Spinal cord (tissue), 10 donors: ENCODE data around the gene FABP7. TPM values are rescaled to one million over a fixed set of nuclear protein-coding genes. Genes with fewer than 3 reads are reported as not detected.

Experiments used
- DNase-seq, 6 donors: peaks; one replicate each; pipeline versions ENCODE4 v3.0.0 to v3.0.0-alpha.2; 2013 to 2015; ENCODE audit warnings: low spot score in 6 of 6, low read depth in 4 of 6
- H3K27ac ChIP-seq: one replicate; pipeline ENCODE4 v1.5.1; 2013; ENCODE audit warnings: low read depth, low read length, control low read depth
- H3K27me3 ChIP-seq: one replicate; pipeline ENCODE4 v1.6.1; 2013; ENCODE audit warnings: low read length; ENCODE audit not compliant: control insufficient read depth, insufficient read depth
- H3K36me3 ChIP-seq: one replicate; pipeline ENCODE4 v1.6.1; 2013; ENCODE audit warnings: low read length; ENCODE audit not compliant: control insufficient read depth, insufficient read depth
- H3K4me1 ChIP-seq: one replicate; pipeline ENCODE4 v1.6.1; 2013; ENCODE audit warnings: low read length; ENCODE audit not compliant: control insufficient read depth, insufficient read depth
- H3K4me3 ChIP-seq: one replicate; pipeline ENCODE4 v1.5.1; 2013; ENCODE audit warnings: low read depth, low read length, control low read depth
- H3K9me3 ChIP-seq: one replicate; pipeline ENCODE4 v1.6.1; 2013; ENCODE audit warnings: low read length; ENCODE audit not compliant: control insufficient read depth, insufficient read depth
- WGBS: methylation state at CpG from one replicate; pipeline ENCODE4 v1.1.5; 2013; ENCODE audit warnings: missing lambda C conversion rate; ENCODE audit not compliant: insufficient coverage; 5-methylcytosine and 5-hydroxymethylcytosine counted together
- polyA plus RNA-seq, 2 donors: library from polyadenylated mRNA; unstranded; fragments of 120-200 nt; gene quantifications; one replicate each; pipeline ENCODE4 v1.2.1, GENCODE V29; 2013; ENCODE audit not compliant: insufficient read length in 2 of 2
- total RNA-seq, 2 donors: library from RNA; depleted of rRNA in 1 of 2; stranded (reverse); fragments of 120-200 nt in 1 of 2; fragments of >200 nt in 1 of 2; gene quantifications; one replicate each; pipeline versions ENCODE4 v1.2.3 to v1.2.4, GENCODE V29; 2013 to 2014
- donor health status: healthy.

The FABP7 gene
- total and polyA plus RNA-seq, 4 donors = 138 to 537 (median 272) TPM

- H3K9me3 ChIP-seq = no peaks in the 10 kb centered on the region
- WGBS = 37% methylated on average over 2 of the region's 13 CpGs
- peak overlapping the region; percentile 78 for H3K27ac ChIP-seq
- H3K4me3 ChIP-seq = peak overlapping the region; percentile 42
- H3K36me3 ChIP-seq = no peaks in the 10 kb centered on the region
- peak; percentile 83 to 98 (median 88) for DNase-seq
- H3K4me1 ChIP-seq = peaks cover 3% of the 10 kb centered on the region
- no peaks in the 10 kb centered on the region for H3K27me3 ChIP-seq
Measured at GRCh38 chr6:122778985-122779661, 393 bp upstream of the FABP7 start.

GRCh38 chr6:122780114-122780513, 598 bp downstream of the FABP7 start:
- no peaks in the 10 kb centered on the region for H3K27me3 ChIP-seq
- 31% methylated on average over 3 of the region's 5 CpGs for WGBS
- peak in 2 of 6 donors; percentile 39 to 48 for DNase-seq
- H3K4me1 ChIP-seq = peaks cover 3% of the 10 kb centered on the region
- H3K9me3 ChIP-seq = no peaks in the 10 kb centered on the region
- H3K4me3 ChIP-seq = peak overlapping the region; percentile 42
- no peaks in the 10 kb centered on the region for H3K36me3 ChIP-seq
- peak overlapping the region; percentile 78 for H3K27ac ChIP-seq

- Histone ChIP-seq H3K36me3 (no peaks in the 10 kb centered on the region), H3K9me3 (no peaks in the 10 kb centered on the region), H3K4me1 (peaks cover 3% of the 10 kb centered on the region), H3K27me3 (no peaks in the 10 kb centered on the region), H3K4me3 (peak overlapping the region; percentile 42), H3K27ac (no peak overlapping the region)
- peak in 1 of 6 donors; percentile 46 for DNase-seq
- WGBS = 50% methylated on average over 1 of the region's 7 CpGs
Measured at GRCh38 chr6:122781716-122782115, 2.2 kb downstream of the FABP7 start.

GRCh38 chr6:122783401-122783800, 3.9 kb downstream of the FABP7 start:
- Histone ChIP-seq H3K4me1 (peaks cover 3% of the 10 kb centered on the region), H3K4me3 (no peak overlapping the region), H3K36me3 (no peaks in the 10 kb centered on the region), H3K9me3 (no peaks in the 10 kb centered on the region), H3K27ac (no peak overlapping the region), H3K27me3 (no peaks in the 10 kb centered on the region)
- DNase-seq = no peak
- WGBS = no CpG with 5 or more reads among the region's 4 CpGs

GRCh38 chr6:122785891-122786290, 6.4 kb downstream of the FABP7 start:
- no peaks in the 10 kb centered on the region for H3K9me3 ChIP-seq
- no CpG with 5 or more reads among the region's 1 CpG for WGBS
- no peak overlapping the region for H3K4me3 ChIP-seq
- no peaks in the 10 kb centered on the region for H3K36me3 ChIP-seq
- H3K4me1 ChIP-seq = peaks cover 7% of the 10 kb centered on the region
- no peaks in the 10 kb centered on the region for H3K27me3 ChIP-seq
- H3K27ac ChIP-seq = no peak overlapping the region
- DNase-seq = peak in 3 of 6 donors; percentile 49 to 83 (median 75)

GRCh38 chr6:122787721-122788120, 8.2 kb downstream of the FABP7 start:
- no peak overlapping the region for H3K4me3 ChIP-seq
- H3K9me3 ChIP-seq = no peaks in the 10 kb centered on the region
- H3K27ac ChIP-seq = no peak overlapping the region
- H3K27me3 ChIP-seq = no peaks in the 10 kb centered on the region
- peaks cover 6% of the 10 kb centered on the region for H3K4me1 ChIP-seq
- no peaks in the 10 kb centered on the region for H3K36me3 ChIP-seq
- DNase-seq = no peak
- WGBS = 64% methylated on average over 2 of the region's 4 CpGs

- peak in 1 of 6 donors; percentile 24 for DNase-seq
- peak overlapping the region; percentile 75 for H3K4me3 ChIP-seq
- H3K27me3 ChIP-seq = no peaks in the 10 kb centered on the region
- H3K36me3 ChIP-seq = no peaks in the 10 kb centered on the region
- H3K27ac ChIP-seq = peak overlapping the region; percentile 92
- H3K4me1 ChIP-seq = peaks cover 6% of the 10 kb centered on the region
- no peaks in the 10 kb centered on the region for H3K9me3 ChIP-seq
- WGBS = 73% methylated on average over 3 of the region's 6 CpGs
Measured at GRCh38 chr6:122788208-122788607, 8.7 kb downstream of the FABP7 start.

GRCh38 chr6:122788663-122789181, 9.2 kb downstream of the FABP7 start:
- H3K27me3 ChIP-seq = no peaks in the 10 kb centered on the region
- WGBS = 6% methylated on average over 8 of the region's 10 CpGs
- H3K27ac ChIP-seq = peak overlapping the region; percentile 92
- H3K4me3 ChIP-seq = peak overlapping the region; percentile 75
- H3K9me3 ChIP-seq = no peaks in the 10 kb centered on the region
- DNase-seq = no peak
- peaks cover 6% of the 10 kb centered on the region for H3K4me1 ChIP-seq
- H3K36me3 ChIP-seq = no peaks in the 10 kb centered on the region

- Histone ChIP-seq H3K4me1 (peaks cover 6% of the 10 kb centered on the region), H3K27ac (peak within 1 kb of the TSS; percentile 92), H3K4me3 (peak within 1 kb of the TSS; percentile 75), H3K9me3 (no peaks in the 10 kb centered on the region), H3K27me3 (no peaks in the 10 kb centered on the region), H3K36me3 (no peaks in the 10 kb centered on the region)
- DNase-seq = peak in 4 of 6 donors; percentile 71 to 91 (median 84)
- under 1% methylated on average over 71 of the region's 71 CpGs for WGBS
Measured at GRCh38 chr6:122789182-122790027, 9.9 kb downstream of the FABP7 start, which contains the start of gene SMPDL3A. Gene SMPDL3A, plus strand, starts transcription at chr6:122789258. Its CDS starts 89 bp downstream, at chr6:122789347.
